HG03060 (cell line): ENCODE data around the gene GNA14.
"Not testable (repeated sequence)": the region's sequence is repeated elsewhere in the genome, so short reads cannot be mapped to it uniquely, and the experiment has no call there.

Source experiments
- ATAC-seq: cut with Tn5 transposase; IDR thresholded peaks from one replicate; pipeline ENCODE4 v1.9.1; 2021; ENCODE audit warnings: low read depth, moderate number of reproducible peaks; ENCODE audit not compliant: unreplicated experiment

Gene GNA14

DNA sequence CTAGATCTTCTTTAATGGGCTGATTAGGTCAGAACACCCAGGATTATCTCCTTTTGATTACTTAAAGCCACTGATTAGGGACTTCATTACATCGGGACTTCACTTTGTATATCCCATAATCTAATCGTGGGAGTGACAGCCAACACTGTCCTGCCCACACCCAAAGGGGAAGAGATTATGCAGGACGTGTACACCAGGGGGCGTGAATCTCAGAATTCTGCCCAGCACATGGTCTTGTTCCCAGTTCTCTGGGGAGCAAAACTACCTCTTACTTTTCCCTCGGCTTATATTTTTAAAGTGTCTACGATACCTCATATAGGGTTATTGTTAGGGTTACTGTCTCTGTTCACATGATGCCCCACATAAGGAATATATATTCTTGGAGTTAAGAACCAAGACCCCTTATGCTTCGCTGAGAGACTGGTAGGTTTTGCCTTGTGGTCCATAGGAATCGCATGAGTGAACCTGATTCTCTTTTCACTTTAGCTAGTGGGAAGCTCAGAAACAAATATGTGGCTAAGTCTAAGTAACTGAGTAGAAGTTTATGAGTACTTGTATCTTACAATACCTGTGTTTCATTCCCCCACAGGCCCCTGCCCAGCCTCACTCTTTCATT lies 192.7 kb downstream of the GNA14 start:
- no peak for ATAC-seq

DNA sequence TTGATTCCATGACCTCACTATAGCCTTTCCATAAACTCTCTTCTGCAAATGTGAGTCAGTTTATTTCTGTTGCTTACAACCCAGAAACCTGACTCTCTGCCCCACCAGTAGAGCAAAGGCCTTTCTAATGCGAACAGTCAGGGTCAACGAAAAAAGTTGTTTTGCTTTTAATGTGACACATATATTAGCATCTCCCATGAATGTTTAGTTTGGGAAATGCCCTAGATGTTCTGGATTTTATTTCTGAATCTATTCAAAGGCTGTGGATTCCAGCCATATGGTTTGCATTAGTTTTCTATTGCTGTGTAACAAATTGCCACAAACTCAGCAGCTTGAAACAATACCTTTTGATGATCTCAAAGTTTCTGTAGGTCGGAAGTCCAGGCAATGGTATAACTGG lies 193.5 kb downstream of the GNA14 start:
- no peak for ATAC-seq

DNA sequence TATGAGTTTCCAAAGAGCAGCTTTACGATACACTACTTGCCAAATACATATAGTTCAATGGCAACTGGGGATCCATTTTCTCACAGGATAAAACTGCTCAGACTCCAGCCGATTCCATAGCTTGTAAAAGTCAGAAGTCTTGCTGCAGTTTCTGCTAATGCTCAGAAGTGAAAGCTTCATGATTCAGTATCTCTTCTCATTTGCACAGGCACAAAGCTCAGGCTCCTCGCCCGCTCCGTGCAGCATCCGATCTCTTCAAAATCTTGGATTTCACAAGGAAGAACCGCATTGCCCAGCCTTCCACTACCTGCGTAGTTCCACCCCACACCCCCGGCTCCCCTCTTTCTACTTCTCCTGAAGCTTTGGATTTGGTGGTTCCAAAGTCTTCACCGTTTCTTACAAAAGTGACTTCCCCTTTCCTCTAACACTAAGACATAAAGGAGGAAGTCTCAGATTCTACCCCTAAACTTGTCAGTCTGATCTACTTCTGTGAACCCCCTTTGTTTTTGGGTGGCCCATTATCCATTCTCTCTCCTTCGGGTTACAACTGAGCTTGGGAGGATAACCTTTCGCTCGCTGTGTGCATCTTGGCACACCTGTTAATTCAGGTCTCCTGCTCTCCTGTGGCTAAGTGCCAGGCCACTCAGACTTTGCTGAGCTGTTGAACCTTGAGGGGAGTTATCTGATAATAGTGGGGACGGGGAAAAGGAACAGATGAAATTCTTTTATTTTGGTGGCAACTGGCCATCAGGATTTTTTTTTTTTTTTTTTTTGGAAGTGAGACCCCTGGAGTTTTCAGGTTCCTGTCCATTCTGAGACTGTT lies 194.1 kb downstream of the GNA14 start:
- no peak for ATAC-seq

DNA sequence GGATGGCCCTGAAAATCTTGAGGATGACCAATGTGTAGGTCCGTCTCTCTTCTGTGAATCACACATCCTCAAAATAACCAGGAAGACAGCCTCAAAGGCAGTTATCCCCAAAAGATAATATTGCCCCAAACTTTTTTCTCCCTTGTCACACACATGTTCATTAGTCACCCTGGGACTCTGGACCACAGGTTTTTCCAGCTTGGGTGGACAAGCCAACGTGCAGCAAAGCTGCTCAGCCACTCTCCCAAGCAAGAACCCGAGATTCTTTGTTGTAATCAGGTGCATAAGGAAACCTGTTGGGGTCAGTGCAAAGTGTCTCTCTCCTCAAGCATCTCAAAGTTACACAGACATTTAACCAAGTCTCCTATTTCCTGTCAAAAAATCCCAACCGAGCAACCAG lies 196.6 kb downstream of the GNA14 start:
- no peak for ATAC-seq

- no peak for ATAC-seq
Measured at GRCh38 chr9:77450085-77450475, 198.0 kb downstream of the GNA14 start.

- ATAC-seq, result no peak
Measured at GRCh38 chr9:77449240-77450084, 198.7 kb downstream of the GNA14 start.

GRCh38 chr9:77447646-77448045 lies 200.5 kb downstream of the GNA14 start:
- ATAC-seq, result no peak

GRCh38 chr9:77442436-77442835 lies 205.7 kb downstream of the GNA14 start:
- no peak for ATAC-seq

DNA sequence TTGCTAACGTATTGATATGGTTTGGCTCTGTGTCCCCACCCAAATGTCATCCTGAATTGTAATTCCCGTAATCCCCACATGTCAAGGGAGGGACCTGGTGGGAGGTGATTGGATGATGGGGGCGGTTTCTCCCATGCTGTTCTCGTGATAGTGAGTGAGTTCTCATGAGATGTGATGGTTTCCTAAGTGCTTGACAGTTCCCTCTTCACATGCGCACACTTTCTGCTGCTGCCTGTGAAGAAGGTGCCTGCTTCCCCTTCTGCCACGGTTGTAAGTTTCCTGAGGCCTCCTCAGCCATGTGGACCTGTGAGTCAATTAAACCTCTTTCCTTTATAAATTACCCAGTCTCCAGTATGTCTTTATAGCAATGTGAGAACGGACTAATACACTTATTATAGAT lies 207.0 kb downstream of the GNA14 start:
- ATAC-seq, result not testable (repeated sequence)

DNA sequence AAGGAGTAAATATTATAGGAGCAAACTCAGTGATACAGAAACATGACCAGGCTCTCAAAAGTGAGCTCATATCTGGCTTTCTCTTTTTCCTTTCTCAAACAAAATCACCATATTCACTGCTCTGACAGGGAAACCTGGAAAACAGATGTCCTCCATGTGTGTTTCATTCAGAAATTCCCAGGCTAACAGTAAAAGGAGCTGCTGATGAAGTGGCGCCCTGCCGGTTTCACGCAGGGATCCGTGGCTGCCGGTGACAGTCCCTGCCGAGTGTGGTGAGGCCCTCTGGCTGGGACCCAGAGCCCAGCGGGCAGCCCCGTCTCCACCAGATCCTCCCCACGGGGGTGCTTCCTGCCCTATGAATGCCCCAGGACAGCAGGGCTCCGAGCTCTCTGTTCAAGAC lies 208.1 kb downstream of the GNA14 start:
- ATAC-seq, result no peak

GRCh38 chr9:77438653-77439052 lies 209.5 kb downstream of the GNA14 start:
- no peak for ATAC-seq

- no peak for ATAC-seq
Measured at GRCh38 chr9:77435688-77436087, 212.4 kb downstream of the GNA14 start.

GRCh38 chr9:77435277-77435676 lies 212.8 kb downstream of the GNA14 start:
- ATAC-seq, result no peak

GRCh38 chr9:77433675-77434445 lies 214.3 kb downstream of the GNA14 start:
- ATAC-seq, result no peak

GRCh38 chr9:77432053-77432452 lies 216.1 kb downstream of the GNA14 start:
- no peak for ATAC-seq

GRCh38 chr9:77429928-77430327 lies 218.2 kb downstream of the GNA14 start:
- no peak for ATAC-seq

DNA sequence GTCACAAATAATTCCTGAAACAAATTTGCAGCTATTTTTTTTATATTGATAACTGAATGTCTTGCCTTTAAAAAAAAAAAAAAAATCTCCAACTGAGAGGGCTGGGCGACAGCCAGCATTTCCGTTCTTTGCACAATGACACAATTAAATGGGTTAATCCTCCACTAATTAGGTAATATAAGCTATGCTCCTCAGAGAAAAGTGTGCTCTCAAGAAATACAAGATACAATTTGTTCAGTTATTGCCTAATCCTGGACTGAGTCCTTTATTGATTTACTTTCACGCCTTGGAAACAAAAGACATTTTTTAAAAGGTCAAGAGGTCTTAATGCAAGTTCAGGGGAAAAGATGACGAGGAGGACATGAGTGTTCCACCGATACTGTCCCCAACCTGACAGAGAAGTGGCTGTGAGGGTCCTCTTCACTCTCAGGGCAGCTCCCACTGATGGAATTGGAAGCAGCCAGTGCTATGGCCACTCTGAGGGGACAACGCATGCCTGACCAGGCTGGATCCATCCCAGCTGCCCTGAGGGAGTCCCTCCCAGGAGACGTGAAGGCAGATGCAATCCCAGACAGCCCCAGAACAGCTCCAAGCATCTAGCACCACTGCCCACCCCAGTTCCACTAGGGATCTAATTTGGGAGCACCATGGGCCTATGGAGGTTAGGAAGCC lies 220.7 kb downstream of the GNA14 start:
- no peak for ATAC-seq

- no peak for ATAC-seq
Measured at GRCh38 chr9:77426712-77427111, 221.4 kb downstream of the GNA14 start.

DNA sequence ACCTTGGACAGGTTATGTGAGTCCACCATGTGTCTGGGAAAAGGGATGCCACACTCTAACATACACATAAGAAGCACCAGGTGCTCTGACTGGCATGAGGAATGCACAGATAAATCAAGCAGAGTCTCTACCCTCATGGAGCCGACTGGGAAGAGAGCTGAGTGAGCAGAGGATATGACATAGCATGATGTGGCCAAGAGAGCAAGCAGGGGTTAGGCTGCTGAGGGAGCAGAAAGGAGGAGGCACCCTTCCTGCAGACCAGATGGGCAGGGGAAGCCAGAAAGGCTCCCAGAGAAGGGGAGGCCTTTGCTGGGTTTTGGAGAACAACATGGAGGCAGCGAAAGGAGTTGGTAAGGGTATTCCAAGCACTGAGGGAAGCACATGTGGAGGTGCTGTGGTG lies 223.1 kb downstream of the GNA14 start:
- ATAC-seq, result no peak

DNA sequence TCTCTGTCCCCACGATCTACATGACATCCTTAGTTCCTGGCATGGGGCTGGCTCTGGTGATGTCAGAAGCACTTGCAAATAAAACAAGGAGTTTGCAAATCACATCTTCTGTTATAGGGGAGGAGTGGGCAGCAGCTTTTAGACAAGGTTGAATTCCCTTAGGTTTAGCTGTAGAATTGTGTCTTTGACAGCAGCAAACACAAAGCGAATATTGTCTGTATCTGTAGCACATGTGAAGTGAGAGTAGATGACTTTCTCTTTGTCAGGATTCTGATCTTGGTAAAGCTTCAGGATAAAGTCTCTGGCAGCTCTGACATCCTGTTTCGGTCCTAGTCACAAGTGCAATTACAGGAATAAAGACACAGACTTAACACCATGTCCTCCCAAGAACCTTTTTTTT lies 224.3 kb downstream of the GNA14 start:
- no peak for ATAC-seq
